H1 (cell line): ENCODE measurements around the gene MDC1.

Source experiments
- BACH1 ChIP-seq: IDR thresholded peaks from 2 replicates; pipeline ENCODE4 v1.6.1; 2012; ENCODE audit warnings: low read length, improper control_type of control experiment
- CBX5 ChIP-seq: fragments of 300-800, 300-1000 bp; sonication (generic); IDR thresholded peaks from 2 replicates; pipeline ENCODE4 v1.7.1; 2016; ENCODE audit warnings: antibody characterized with exemption, low read length, low read depth
- CTCF ChIP-seq, 3 experiments: IDR thresholded peaks; 1 replicate in 2 of 3; 2 replicates in 1 of 3; pipeline versions ENCODE4 v1.5.1 to v1.6.1; 2011; ENCODE audit warnings: low read length in 3 of 3, mild to moderate bottlenecking in 3 of 3, inconsistent platforms in 2 of 3, low read depth in 1 of 3, moderate library complexity in 1 of 3; ENCODE audit not compliant: insufficient read depth in 1 of 3; ENCODE audit errors: control extremely low read depth in 1 of 3
- EZH2 ChIP-seq: fragments of 200-600 bp; sonication (generic); IDR thresholded peaks from 2 replicates; pipeline ENCODE4 v1.7.1; 2012; ENCODE audit warnings: low read depth, mild to moderate bottlenecking, moderate library complexity, low read length, inconsistent platforms; ENCODE audit not compliant: severe bottlenecking
- JUND ChIP-seq: IDR thresholded peaks from 2 replicates; pipeline ENCODE4 v1.6.1; 2011; ENCODE audit warnings: mild to moderate bottlenecking, improper control_type of control experiment, low read length
- MAFK ChIP-seq: IDR thresholded peaks from 2 replicates; pipeline ENCODE4 v1.6.1; 2012; ENCODE audit warnings: low read depth, mild to moderate bottlenecking, improper control_type of control experiment, low read length
- POLR2A ChIP-seq, 2 experiments: IDR thresholded peaks; 1 replicate in 1 of 2; 2 replicates in 1 of 2; pipeline ENCODE4 v1.6.1; 2011; ENCODE audit warnings: low read depth in 2 of 2, low read length in 2 of 2, mild to moderate bottlenecking in 2 of 2; ENCODE audit errors: control extremely low read depth in 1 of 2
- POLR2AphosphoS5 ChIP-seq: IDR thresholded peaks from 2 replicates; pipeline ENCODE4 v1.6.1; 2011; ENCODE audit warnings: low read depth, low read length
- RAD21 ChIP-seq, 2 experiments: IDR thresholded peaks in 1 of 2; conservative IDR thresholded peaks in 1 of 2; 2 replicates each; pipeline ENCODE4 v1.6.1; 2011; ENCODE audit warnings: low read depth in 2 of 2, low read length in 2 of 2, improper control_type of control experiment in 1 of 2, inconsistent platforms in 1 of 2, mild to moderate bottlenecking in 1 of 2, moderate library complexity in 1 of 2
- SRF ChIP-seq: IDR thresholded peaks from 2 replicates; pipeline ENCODE4 v1.6.1; 2011; ENCODE audit warnings: mild to moderate bottlenecking, low read depth, low read length, moderate library complexity

GRCh38 chr6:30657454-30657853, 59.6 kb downstream of the MDC1 start:
- TF ChIP-seq MAFK (no peak), RAD21 (IDR thresholded peaks at IDR 0.05 in 1 of 2, conservative IDR thresholded peaks at IDR 0.05 in 1 of 2; ENCODE audit: low read depth in 2 of 2, low read length in 2 of 2) (no peak), BACH1 (no peak), CBX5 (no peak), EZH2 (no peak), CTCF (IDR thresholded peaks at IDR 0.05; ENCODE audit: control extremely low read depth in 1 of 3, insufficient read depth in 1 of 3, low read depth in 1 of 3, low read length in 3 of 3) (no peak), JUND (no peak), SRF (no peak), POLR2A (IDR thresholded peaks at IDR 0.05; ENCODE audit: control extremely low read depth in 1 of 2, low read depth in 2 of 2, low read length in 2 of 2) (no peak), POLR2AphosphoS5 (no peak)
